HepG2 (cell line): ENCODE data around the gene MYL6B. TPM values are rescaled to one million over a fixed set of nuclear protein-coding genes. Genes with fewer than 3 reads are reported as not detected.

Source experiments
- ASH2L ChIP-seq: fragments of 300-600, 200-600 bp; sonication (generic); IDR thresholded peaks from 2 replicates; pipeline ENCODE4 v1.7.0; 2017; ENCODE audit warnings: low read depth, mild to moderate bottlenecking, moderate library complexity, mixed read lengths, low read length; ENCODE audit not compliant: insufficient read length
- CHD2 ChIP-seq: IDR thresholded peaks from 2 replicates; pipeline ENCODE4 v1.6.1; 2011; ENCODE audit warnings: low read depth, low read length, improper control_type of control experiment
- DNMT1 ChIP-seq: sonication (generic); formaldehyde crosslinking; IDR thresholded peaks from 2 replicates; pipeline ENCODE4 v1.5.1; 2020; ENCODE audit warnings: mild to moderate bottlenecking, missing genetic modification reagents
- ESRRA ChIP-seq: sonication (generic); formaldehyde crosslinking; IDR thresholded peaks from 2 replicates; pipeline ENCODE4 v1.5.1; 2020; ENCODE audit warnings: mild to moderate bottlenecking, low read depth, missing genetic modification reagents
- FOXP1 ChIP-seq, 2 experiments: fragments of 450-650 bp in 1 of 2; IDR thresholded peaks; 2 replicates each; pipeline ENCODE4 v1.6.1; 2017 to 2018; ENCODE audit warnings: antibody characterized with exemption in 1 of 2
- GATAD1 ChIP-seq: IDR thresholded peaks from 2 replicates; pipeline ENCODE4 v1.6.1; 2016; ENCODE audit warnings: missing genetic modification reagents, missing compliant biosample characterization
- GATAD2A ChIP-seq: IDR thresholded peaks from 2 replicates; pipeline ENCODE4 v1.6.1; 2016
- KDM4B ChIP-seq: sonication (generic); formaldehyde crosslinking; IDR thresholded peaks from 2 replicates; pipeline ENCODE4 v1.4.0; 2020; ENCODE audit warnings: missing genetic modification reagents
- MZF1 ChIP-seq: sonication (generic); formaldehyde crosslinking; IDR thresholded peaks from 2 replicates; pipeline ENCODE4 v1.8.1; 2023; ENCODE audit warnings: mild to moderate bottlenecking, missing genetic modification reagents, borderline replicate concordance
- NR2F6 ChIP-seq, 2 experiments: IDR thresholded peaks; 2 replicates each; pipeline ENCODE4 v1.6.1; 2016; ENCODE audit warnings: antibody characterized with exemption in 1 of 2, mild to moderate bottlenecking in 1 of 2
- RBM22 ChIP-seq: fragments of 200-400 bp; formaldehyde crosslinking; optimal IDR thresholded peaks from 2 replicates; pipeline ENCODE3; 2017; ENCODE audit warnings: mild to moderate bottlenecking, low read length, moderate library complexity
- SALL1 ChIP-seq: sonication (generic); formaldehyde crosslinking; IDR thresholded peaks from 2 replicates; pipeline ENCODE4 v1.8.0; 2022; ENCODE audit warnings: mild to moderate bottlenecking, missing genetic modification reagents
- SSRP1 ChIP-seq: IDR thresholded peaks from 2 replicates; pipeline ENCODE4 v1.6.1; 2016; ENCODE audit warnings: control low read depth
- YEATS2 ChIP-seq: sonication (generic); formaldehyde crosslinking; IDR thresholded peaks from 2 replicates; pipeline ENCODE4 v1.4.0; 2020; ENCODE audit warnings: missing genetic modification reagents, borderline replicate concordance
- ZNF557 ChIP-seq: sonication (generic); formaldehyde crosslinking; IDR thresholded peaks from 2 replicates; pipeline ENCODE4 v1.4.0; 2020; ENCODE audit warnings: missing genetic modification reagents
- polyA plus RNA-seq, 8 experiments: library from polyadenylated mRNA; depleted of rRNA in 3 of 8; stranded (reverse) in 7 of 8; unstranded in 1 of 8; fragments of >200 nt; fragmentation: Illumina TruSeq in 4 of 8; extraction: Trizol in 4 of 8; gene quantifications; 2 replicates each; pipeline versions ENCODE4 v1.2.1 to v1.2.3, GENCODE V29; 2011 to 2016; ENCODE audit warnings: low read depth in 4 of 8, missing spikeins in 1 of 8, mixed read lengths in 1 of 8; ENCODE audit not compliant: insufficient read depth in 1 of 8
- total RNA-seq, 5 experiments: library from RNA; depleted of rRNA; stranded (reverse); fragments of >200 nt; fragmentation: Illumina TruSeq; extraction: Trizol; gene quantifications; 2 replicates each; pipeline ENCODE4 v1.2.3, GENCODE V29; 2016; ENCODE audit warnings: low read depth in 1 of 5
- TF ChIP-seq, protein P1 (sequence below): sonication (generic); formaldehyde crosslinking; IDR thresholded peaks from one replicate; pipeline ENCODE4 v1.5.1; 2020; ENCODE audit warnings: mild to moderate bottlenecking, missing genetic modification reagents; ENCODE audit errors: not compliant biosample characterization
- TF ChIP-seq, protein P2 (sequence below): fragments of 450-650 bp; IDR thresholded peaks from 2 replicates; pipeline ENCODE4 v1.6.1; 2017
- TF ChIP-seq, protein P3 (sequence below): IDR thresholded peaks from 2 replicates; pipeline ENCODE4 v1.6.1; 2016; ENCODE audit warnings: low read depth, control low read depth

Gene MYL6B
- total and polyA plus RNA-seq, 2 of the 13 experiments (the other 11 are each of a cell fraction or from before 2014, with no cell fraction given) = 75.7 to 88.7 TPM

DNA sequence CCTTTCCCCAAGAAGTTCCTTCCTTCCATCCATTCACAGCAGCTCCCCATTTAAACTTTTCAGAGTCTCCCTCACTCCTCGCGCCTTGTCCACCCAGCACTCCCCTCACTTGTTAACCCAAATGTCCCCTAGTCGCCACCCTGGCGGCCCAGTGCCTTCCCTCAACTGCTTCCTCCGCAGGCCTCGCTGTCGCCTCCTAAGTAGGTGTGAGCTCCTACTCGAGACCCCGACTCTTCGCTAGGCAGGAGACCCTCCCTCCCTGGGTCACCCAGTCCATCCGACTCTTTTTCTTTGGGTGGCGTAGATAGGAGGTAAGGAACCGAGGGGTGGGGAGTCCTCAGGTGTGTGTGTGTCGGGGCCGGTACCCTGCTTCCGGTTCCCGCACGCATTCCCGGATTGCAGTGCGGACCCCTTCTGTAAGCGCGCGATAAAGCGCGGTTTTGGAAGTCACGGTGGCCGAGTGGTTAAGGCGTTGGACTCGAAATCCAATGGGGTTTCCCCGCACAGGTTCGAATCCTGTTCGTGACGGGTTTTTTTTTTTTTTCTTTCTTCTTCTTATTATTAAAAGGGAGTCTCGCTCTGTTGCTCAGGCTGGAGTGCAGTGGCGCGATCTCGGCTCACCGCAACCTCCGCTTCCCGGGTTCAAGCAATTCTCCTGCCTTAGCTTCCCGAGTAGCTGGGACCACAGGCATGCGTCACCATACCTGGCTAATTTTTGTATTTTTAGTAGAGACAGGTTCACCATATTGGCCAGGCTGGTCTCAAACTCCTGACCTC, 37.7 kb downstream of the MYL6B start (continued):
- TF ChIP-seq, protein P1, sequence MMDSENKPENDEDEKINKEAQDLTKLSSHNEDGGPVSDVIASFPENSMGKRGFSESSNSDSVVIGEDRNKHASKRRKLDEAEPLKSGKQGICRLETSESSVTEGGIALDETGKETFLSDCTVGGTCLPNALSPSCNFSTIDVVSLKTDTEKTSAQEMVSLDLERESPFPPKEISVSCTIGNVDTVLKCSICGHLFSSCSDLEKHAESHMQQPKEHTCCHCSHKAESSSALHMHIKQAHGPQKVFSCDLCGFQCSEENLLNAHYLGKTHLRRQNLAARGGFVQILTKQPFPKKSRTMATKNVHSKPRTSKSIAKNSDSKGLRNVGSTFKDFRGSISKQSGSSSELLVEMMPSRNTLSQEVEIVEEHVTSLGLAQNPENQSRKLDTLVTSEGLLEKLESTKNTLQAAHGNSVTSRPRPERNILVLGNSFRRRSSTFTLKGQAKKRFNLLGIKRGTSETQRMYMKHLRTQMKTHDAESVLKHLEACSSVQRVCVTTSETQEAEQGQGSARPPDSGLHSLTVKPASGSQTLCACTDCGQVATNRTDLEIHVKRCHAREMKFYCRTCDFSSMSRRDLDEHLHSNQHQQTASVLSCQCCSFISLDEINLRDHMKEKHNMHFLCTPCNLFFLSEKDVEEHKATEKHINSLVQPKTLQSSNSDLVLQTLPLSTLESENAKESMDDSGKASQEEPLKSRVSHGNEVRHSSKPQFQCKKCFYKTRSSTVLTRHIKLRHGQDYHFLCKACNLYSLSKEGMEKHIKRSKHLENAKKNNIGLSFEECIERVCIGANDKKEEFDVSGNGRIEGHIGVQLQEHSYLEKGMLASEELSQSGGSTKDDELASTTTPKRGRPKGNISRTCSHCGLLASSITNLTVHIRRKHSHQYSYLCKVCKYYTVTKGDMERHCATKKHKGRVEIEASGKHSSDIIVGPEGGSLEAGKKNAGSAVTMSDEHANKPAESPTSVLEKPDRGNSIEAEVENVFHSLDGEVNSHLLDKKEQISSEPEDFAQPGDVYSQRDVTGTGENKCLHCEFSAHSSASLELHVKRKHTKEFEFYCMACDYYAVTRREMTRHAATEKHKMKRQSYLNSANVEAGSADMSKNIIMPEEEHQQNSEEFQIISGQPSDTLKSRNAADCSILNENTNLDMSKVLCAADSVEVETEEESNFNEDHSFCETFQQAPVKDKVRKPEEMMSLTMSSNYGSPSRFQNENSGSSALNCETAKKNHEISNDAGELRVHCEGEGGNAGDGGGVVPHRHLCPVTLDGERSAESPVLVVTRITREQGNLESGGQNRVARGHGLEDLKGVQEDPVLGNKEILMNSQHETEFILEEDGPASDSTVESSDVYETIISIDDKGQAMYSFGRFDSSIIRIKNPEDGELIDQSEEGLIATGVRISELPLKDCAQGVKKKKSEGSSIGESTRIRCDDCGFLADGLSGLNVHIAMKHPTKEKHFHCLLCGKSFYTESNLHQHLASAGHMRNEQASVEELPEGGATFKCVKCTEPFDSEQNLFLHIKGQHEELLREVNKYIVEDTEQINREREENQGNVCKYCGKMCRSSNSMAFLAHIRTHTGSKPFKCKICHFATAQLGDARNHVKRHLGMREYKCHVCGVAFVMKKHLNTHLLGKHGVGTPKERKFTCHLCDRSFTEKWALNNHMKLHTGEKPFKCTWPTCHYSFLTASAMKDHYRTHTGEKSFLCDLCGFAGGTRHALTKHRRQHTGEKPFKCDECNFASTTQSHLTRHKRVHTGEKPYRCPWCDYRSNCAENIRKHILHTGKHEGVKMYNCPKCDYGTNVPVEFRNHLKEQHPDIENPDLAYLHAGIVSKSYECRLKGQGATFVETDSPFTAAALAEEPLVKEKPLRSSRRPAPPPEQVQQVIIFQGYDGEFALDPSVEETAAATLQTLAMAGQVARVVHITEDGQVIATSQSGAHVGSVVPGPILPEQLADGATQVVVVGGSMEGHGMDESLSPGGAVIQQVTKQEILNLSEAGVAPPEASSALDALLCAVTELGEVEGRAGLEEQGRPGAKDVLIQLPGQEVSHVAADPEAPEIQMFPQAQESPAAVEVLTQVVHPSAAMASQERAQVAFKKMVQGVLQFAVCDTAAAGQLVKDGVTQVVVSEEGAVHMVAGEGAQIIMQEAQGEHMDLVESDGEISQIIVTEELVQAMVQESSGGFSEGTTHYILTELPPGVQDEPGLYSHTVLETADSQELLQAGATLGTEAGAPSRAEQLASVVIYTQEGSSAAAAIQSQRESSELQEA (CRISPR knock-in tag) = peak; percentile 30
- TF ChIP-seq GATAD2A (CRISPR knock-in tag) (peak; percentile 40; the same call in 1 of the 2 replicates), NR2F6 (IDR thresholded peaks at IDR 0.05) (no peak), NR2F6 (CRISPR knock-in tag; IDR thresholded peaks at IDR 0.05) (no peak; the same call in 1 of the 2 replicates), GATAD1 (CRISPR knock-in tag) (peak; percentile 71), MZF1 (CRISPR knock-in tag) (0 out of 2 replicates have a peak, but pooled peaks have one; percentile 60), ESRRA (CRISPR knock-in tag) (0 out of 2 replicates have a peak, but pooled peaks have one; percentile 26), RBM22 (peak; percentile 75), ASH2L (peak; percentile 72), FOXP1 (IDR thresholded peaks at IDR 0.05) (no peak), FOXP1 (CRISPR knock-in tag; IDR thresholded peaks at IDR 0.05) (no peak), SSRP1 (CRISPR knock-in tag) (no peak), DNMT1 (CRISPR knock-in tag) (0 out of 2 replicates have a peak, but pooled peaks have one; percentile 39), YEATS2 (CRISPR knock-in tag) (peak; percentile 79; the same call in 1 of the 2 replicates), ZNF557 (CRISPR knock-in tag) (0 out of 2 replicates have a peak, but pooled peaks have one; percentile 21), CHD2 (peak; percentile 59; the same call in 1 of the 2 replicates), SALL1 (CRISPR knock-in tag) (peak; percentile 48), KDM4B (CRISPR knock-in tag) (no peak)
- TF ChIP-seq, protein P2, sequence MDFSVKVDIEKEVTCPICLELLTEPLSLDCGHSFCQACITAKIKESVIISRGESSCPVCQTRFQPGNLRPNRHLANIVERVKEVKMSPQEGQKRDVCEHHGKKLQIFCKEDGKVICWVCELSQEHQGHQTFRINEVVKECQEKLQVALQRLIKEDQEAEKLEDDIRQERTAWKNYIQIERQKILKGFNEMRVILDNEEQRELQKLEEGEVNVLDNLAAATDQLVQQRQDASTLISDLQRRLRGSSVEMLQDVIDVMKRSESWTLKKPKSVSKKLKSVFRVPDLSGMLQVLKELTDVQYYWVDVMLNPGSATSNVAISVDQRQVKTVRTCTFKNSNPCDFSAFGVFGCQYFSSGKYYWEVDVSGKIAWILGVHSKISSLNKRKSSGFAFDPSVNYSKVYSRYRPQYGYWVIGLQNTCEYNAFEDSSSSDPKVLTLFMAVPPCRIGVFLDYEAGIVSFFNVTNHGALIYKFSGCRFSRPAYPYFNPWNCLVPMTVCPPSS = no peak
- TF ChIP-seq, protein P3, sequence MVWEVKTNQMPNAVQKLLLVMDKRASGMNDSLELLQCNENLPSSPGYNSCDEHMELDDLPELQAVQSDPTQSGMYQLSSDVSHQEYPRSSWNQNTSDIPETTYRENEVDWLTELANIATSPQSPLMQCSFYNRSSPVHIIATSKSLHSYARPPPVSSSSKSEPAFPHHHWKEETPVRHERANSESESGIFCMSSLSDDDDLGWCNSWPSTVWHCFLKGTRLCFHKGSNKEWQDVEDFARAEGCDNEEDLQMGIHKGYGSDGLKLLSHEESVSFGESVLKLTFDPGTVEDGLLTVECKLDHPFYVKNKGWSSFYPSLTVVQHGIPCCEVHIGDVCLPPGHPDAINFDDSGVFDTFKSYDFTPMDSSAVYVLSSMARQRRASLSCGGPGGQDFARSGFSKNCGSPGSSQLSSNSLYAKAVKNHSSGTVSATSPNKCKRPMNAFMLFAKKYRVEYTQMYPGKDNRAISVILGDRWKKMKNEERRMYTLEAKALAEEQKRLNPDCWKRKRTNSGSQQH (CRISPR knock-in tag) = 0 out of 2 replicates have a peak, but pooled peaks have one; percentile 23
